RWPE2 (cell line): ENCODE data around the gene TAB2.
"Not testable (repeated sequence)": the region's sequence is repeated elsewhere in the genome, so short reads cannot be mapped to it uniquely, and the experiment has no call there.

Experiments
- ATAC-seq: fragments of 200-7000 bp; cut with Tn5 transposase; 3 replicates; pipeline ENCODE4 v1.9.1; 2021; ENCODE audit warnings: low read depth
- DNase-seq: peaks from one replicate; pipeline ENCODE4 v3.0.0-alpha.2; 2020; ENCODE audit warnings: low spot score
- H3K27ac ChIP-seq: fragments of 450-650 bp; 2 replicates; pipeline ENCODE4 v1.5.1; 2017; ENCODE audit warnings: mild to moderate bottlenecking; ENCODE audit not compliant: poor library complexity, severe bottlenecking
- H3K27me3 ChIP-seq: fragments of 250-450 bp; sonication (Bioruptor Pico); 2 replicates; pipeline ENCODE4 v1.5.1; 2021; ENCODE audit warnings: mild to moderate bottlenecking, moderate library complexity; ENCODE audit not compliant: insufficient read depth, poor library complexity, severe bottlenecking
- H3K36me3 ChIP-seq: fragments of 250-450 bp; sonication (Bioruptor Pico); 2 replicates; pipeline ENCODE4 v1.5.1; 2020; ENCODE audit warnings: low read depth, mild to moderate bottlenecking, moderate library complexity
- H3K4me1 ChIP-seq: fragments of 250-450 bp; sonication (Bioruptor Pico); 2 replicates; pipeline ENCODE4 v1.5.1; 2021; ENCODE audit warnings: mild to moderate bottlenecking, moderate library complexity; ENCODE audit not compliant: insufficient read depth, poor library complexity, severe bottlenecking
- H3K4me3 ChIP-seq: fragments of 250-450 bp; sonication (Bioruptor Pico); 2 replicates; pipeline ENCODE4 v1.5.1; 2021; ENCODE audit warnings: mild to moderate bottlenecking, moderate library complexity; ENCODE audit not compliant: severe bottlenecking
- H3K9me3 ChIP-seq: fragments of 250-450 bp; sonication (Bioruptor Pico); 2 replicates; pipeline ENCODE4 v1.5.1; 2021; ENCODE audit warnings: mild to moderate bottlenecking, moderate library complexity; ENCODE audit not compliant: severe bottlenecking
- CTCF ChIP-seq: fragments of 450-650 bp; IDR thresholded peaks from one replicate; pipeline ENCODE4 v1.5.1; 2017; ENCODE audit warnings: mild to moderate bottlenecking, moderate library complexity; ENCODE audit not compliant: poor library complexity, severe bottlenecking

Gene TAB2

GRCh38 chr6:149443411-149444181 lies 126.1 kb downstream of the TAB2 start:
- ATAC-seq (no peak), DNase-seq (no peak)
- TF ChIP-seq CTCF: no peak

GRCh38 chr6:149444360-149445094 lies 127.0 kb downstream of the TAB2 start:
- not testable (repeated sequence) for H3K36me3 ChIP-seq, DNase-seq, H3K4me1 ChIP-seq, H3K27me3 ChIP-seq, H3K9me3 ChIP-seq, ATAC-seq, H3K27ac ChIP-seq, H3K4me3 ChIP-seq

More at GRCh38 chr6:149443411-149444181, 126.1 kb downstream of the TAB2 start:
- Histone ChIP-seq H3K36me3 (no peaks in the 10 kb centered on the region), H3K27ac (no peak overlapping the region), H3K9me3 (no peaks in the 10 kb centered on the region), H3K4me3 (no peak overlapping the region), H3K4me1 (no peaks in the 10 kb centered on the region), H3K27me3 (no peaks in the 10 kb centered on the region)

DNA sequence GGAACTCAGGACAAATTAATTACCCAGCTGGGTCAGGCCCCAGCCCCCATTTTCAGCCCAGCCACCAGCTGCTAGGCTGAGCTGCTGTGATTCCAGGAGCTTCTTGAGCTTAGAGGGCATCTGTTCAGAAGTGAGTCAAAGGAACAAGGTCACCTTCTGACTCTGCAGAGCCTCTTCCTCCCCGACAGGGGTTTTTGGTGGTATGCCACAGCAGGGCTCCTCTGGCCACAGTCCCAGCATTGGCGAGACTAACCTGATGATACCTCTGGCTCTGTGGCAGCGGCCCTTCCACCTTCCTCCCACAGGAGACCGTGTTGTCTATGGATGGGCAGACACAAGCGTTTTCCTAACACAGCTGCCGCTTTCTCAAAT lies 127.6 kb downstream of the TAB2 start:
- no peak overlapping the region for H3K27ac ChIP-seq
- DNase-seq: no peak
- H3K4me3 ChIP-seq: no peak overlapping the region
- H3K4me1 ChIP-seq: no peaks in the 10 kb centered on the region
- no peaks in the 10 kb centered on the region for H3K9me3 ChIP-seq
- no peaks in the 10 kb centered on the region for H3K36me3 ChIP-seq
- ATAC-seq: no peak
- no peak for TF ChIP-seq CTCF
- no peaks in the 10 kb centered on the region for H3K27me3 ChIP-seq

DNA sequence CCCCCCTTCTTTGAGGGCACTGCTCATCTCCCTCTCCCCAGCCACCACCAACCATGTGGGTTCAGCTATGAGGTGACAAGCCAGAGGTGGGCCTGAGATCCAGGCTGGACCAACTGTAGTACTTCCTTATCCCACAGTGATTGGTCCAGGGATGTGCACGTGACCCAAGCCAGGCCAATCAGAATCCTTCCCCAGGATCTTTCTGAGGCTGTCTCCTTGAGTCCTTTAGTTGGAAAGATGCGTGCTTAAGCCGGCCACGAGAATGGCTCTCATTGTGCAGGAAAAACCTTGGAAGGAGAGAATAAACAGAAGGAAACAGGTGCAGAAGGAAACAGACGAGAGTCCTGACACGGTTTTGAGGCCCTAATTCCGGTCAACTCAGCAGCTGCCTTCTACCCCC lies 128.1 kb downstream of the TAB2 start:
- no peak for ATAC-seq
- no peak for TF ChIP-seq CTCF
- Histone ChIP-seq H3K27me3 (peaks cover under 1% of the 10 kb centered on the region), H3K4me3 (no peak overlapping the region), H3K4me1 (no peaks in the 10 kb centered on the region), H3K9me3 (no peaks in the 10 kb centered on the region), H3K27ac (no peak overlapping the region), H3K36me3 (no peaks in the 10 kb centered on the region)
- no peak for DNase-seq

GRCh38 chr6:149446791-149447376 lies 129.4 kb downstream of the TAB2 start:
- DNase-seq (no peak), ATAC-seq (no peak)
- TF ChIP-seq CTCF: no peak
- no peaks in the 10 kb centered on the region for H3K9me3 ChIP-seq
- no peaks in the 10 kb centered on the region for H3K4me1 ChIP-seq
- H3K27me3 ChIP-seq: peaks cover 3% of the 10 kb centered on the region
- no peaks in the 10 kb centered on the region for H3K36me3 ChIP-seq
- H3K27ac ChIP-seq: no peak overlapping the region
- H3K4me3 ChIP-seq: no peak overlapping the region
